GM12878 (cell line): ENCODE results near the gene SLC29A4. TPM values are rescaled to one million over a fixed set of nuclear protein-coding genes. Genes with fewer than 3 reads are reported as not detected.

Experiments used
- BACH1 ChIP-seq: fragments of 450-650 bp; IDR thresholded peaks from 2 replicates; pipeline ENCODE4 v1.6.1; 2017; ENCODE audit warnings: mild to moderate bottlenecking, borderline replicate concordance
- EGR1 ChIP-seq, 2 experiments: IDR thresholded peaks; 1 replicate in 1 of 2; 2 replicates in 1 of 2; pipeline ENCODE4 v1.6.1; 2011 to 2012; ENCODE audit warnings: low read depth in 2 of 2, low read length in 2 of 2, borderline replicate concordance in 1 of 2, mild to moderate bottlenecking in 1 of 2, moderate library complexity in 1 of 2
- IKZF2 ChIP-seq, 2 experiments: fragments of 450-650 bp; IDR thresholded peaks; 2 replicates each; pipeline ENCODE4 v1.6.1; 2017; ENCODE audit warnings: mild to moderate bottlenecking in 2 of 2, moderate library complexity in 2 of 2
- JUNB ChIP-seq: IDR thresholded peaks from 2 replicates; pipeline ENCODE4 v1.6.1; 2016; ENCODE audit warnings: antibody characterized with exemption, mild to moderate bottlenecking
- NR2C2 ChIP-seq: IDR thresholded peaks from 2 replicates; pipeline ENCODE4 v1.6.1; 2011; ENCODE audit warnings: borderline replicate concordance, low read depth; ENCODE audit not compliant: control insufficient read depth, insufficient read length
- NRF1 ChIP-seq: conservative IDR thresholded peaks from 2 replicates; pipeline ENCODE4 v1.6.1; 2011; ENCODE audit warnings: mild to moderate bottlenecking, low read depth, low read length, improper control_type of control experiment
- RAD51 ChIP-seq: fragments of 450-650 bp; IDR thresholded peaks from 2 replicates; pipeline ENCODE4 v1.6.1; 2016; ENCODE audit warnings: moderate library complexity, mild to moderate bottlenecking, inconsistent platforms
- TCF7 ChIP-seq: IDR thresholded peaks from 2 replicates; pipeline ENCODE4 v1.6.1; 2014; ENCODE audit warnings: antibody characterized with exemption, borderline replicate concordance
- ZBED1 ChIP-seq: IDR thresholded peaks from 2 replicates; pipeline ENCODE4 v1.6.1; 2016; ENCODE audit warnings: borderline replicate concordance
- ZNF384 ChIP-seq: IDR thresholded peaks from 2 replicates; pipeline ENCODE4 v1.6.1; 2012; ENCODE audit warnings: low read depth, mild to moderate bottlenecking, low read length, improper control_type of control experiment, borderline replicate concordance
- polyA plus RNA-seq, 11 experiments: library from polyadenylated mRNA; depleted of rRNA in 4 of 11; unstranded in 6 of 11; stranded (reverse) in 5 of 11; fragments of >200 nt; fragmentation: Nextera tagmentation in 4 of 11; fragmentation: Illumina TruSeq in 1 of 11; extraction: Ambion mirVana in 4 of 11; extraction: Trizol in 1 of 11; gene quantifications; 1 replicate in 1 of 11; 2 replicates in 10 of 11; pipeline versions ENCODE4 v1.2.1 to v1.2.3, GENCODE V29; 2011 to 2016; ENCODE audit warnings: inconsistent platforms in 2 of 11, missing spikeins in 2 of 11, low read depth in 1 of 11
- total RNA-seq, 4 experiments: library from RNA; depleted of rRNA in 3 of 4; stranded (reverse); fragments of >200 nt in 3 of 4; fragmentation: Illumina TruSeq in 1 of 4; extraction: Trizol in 1 of 4; gene quantifications; 2 replicates each; pipeline versions ENCODE4 v1.2.1 to v1.2.3, GENCODE V29; 2013 to 2021
- TF ChIP-seq, protein P1 (sequence below): IDR thresholded peaks from 2 replicates; pipeline ENCODE4 v1.6.1; 2012; ENCODE audit warnings: improper control_type of control experiment, low read depth, low read length; ENCODE audit not compliant: insufficient replicate concordance
- TF ChIP-seq, protein P2 (sequence below): IDR thresholded peaks from 2 replicates; pipeline ENCODE4 v1.6.1; 2012; ENCODE audit warnings: low read depth, low read length, improper control_type of control experiment
- TF ChIP-seq, protein P3 (sequence below), 3 experiments: IDR thresholded peaks in 2 of 3; conservative IDR thresholded peaks in 1 of 3; 2 replicates each; pipeline ENCODE4 v1.5.1; 2011; ENCODE audit warnings: low read depth in 3 of 3, low read length in 3 of 3, mild to moderate bottlenecking in 3 of 3, control low read depth in 2 of 3, moderate library complexity in 2 of 3, inconsistent platforms in 1 of 3, mixed read lengths in 1 of 3; ENCODE audit not compliant: control insufficient read depth in 2 of 3, insufficient read depth in 1 of 3; ENCODE audit errors: extremely low read depth in 1 of 3
- TF ChIP-seq, protein P4 (sequence below): fragments of 150-350 bp; IDR thresholded peaks from 2 replicates; pipeline ENCODE4 v1.6.1; 2016; ENCODE audit warnings: low read depth, low read length
- TF ChIP-seq, protein P5 (sequence below): IDR thresholded peaks from 2 replicates; pipeline ENCODE4 v1.6.1; 2011; ENCODE audit warnings: low read depth, mild to moderate bottlenecking, low read length, moderate library complexity, borderline replicate concordance; ENCODE audit errors: extremely low read depth

SLC29A4 gene
- total and polyA plus RNA-seq, 10 of the 15 experiments (the other 5 are each of a cell fraction or from before 2014, with no cell fraction given) = 0.11 to 0.72 (median 0.23) TPM; not detected in 3

DNA sequence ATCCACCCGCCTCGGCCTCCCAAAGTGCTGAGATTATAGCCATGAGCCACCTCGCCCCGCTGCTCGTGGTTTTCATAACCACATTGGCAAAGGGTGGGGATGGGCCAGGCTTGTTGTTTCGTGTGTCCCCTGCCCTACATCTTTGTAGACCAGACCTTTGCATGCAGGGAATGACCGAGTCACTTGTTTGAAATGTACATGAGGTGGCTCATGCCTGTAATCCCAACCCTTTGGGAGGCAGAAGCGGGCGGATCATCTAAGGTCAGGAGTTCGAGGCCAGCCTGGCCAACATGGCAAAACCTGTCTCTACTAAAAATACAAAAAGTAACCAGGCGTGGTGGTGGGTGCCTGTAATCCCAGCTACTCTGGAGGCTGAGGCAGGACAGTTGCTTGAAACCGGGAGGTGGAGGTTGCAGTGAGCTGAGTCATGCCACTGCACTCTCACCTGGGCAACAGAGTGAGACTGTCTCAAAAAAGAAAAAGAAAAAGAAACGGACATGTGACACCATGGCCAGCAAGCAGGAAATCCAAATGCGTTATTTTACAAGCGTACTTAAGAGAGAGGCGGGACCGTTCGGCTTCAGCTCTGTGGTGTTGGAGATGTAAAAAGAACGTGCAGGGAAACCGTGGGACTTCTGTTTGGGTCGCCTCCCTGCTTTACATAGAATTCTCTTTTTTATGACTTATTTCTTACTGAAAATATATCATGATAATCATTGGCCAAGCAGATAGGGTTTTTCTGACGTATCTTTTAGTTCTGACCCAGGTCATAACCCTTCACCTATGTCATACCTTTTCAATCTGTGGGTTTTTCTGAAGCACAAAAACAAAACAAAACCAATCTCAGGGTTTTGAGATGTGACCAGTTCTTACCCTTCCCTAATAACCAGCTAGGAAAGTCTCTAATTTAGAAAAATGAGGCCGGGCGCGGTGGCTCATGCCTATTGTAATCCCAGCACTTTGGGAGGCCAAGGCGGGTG is 47.6 kb upstream of the SLC29A4 start (continued):
- TF ChIP-seq, protein P1, sequence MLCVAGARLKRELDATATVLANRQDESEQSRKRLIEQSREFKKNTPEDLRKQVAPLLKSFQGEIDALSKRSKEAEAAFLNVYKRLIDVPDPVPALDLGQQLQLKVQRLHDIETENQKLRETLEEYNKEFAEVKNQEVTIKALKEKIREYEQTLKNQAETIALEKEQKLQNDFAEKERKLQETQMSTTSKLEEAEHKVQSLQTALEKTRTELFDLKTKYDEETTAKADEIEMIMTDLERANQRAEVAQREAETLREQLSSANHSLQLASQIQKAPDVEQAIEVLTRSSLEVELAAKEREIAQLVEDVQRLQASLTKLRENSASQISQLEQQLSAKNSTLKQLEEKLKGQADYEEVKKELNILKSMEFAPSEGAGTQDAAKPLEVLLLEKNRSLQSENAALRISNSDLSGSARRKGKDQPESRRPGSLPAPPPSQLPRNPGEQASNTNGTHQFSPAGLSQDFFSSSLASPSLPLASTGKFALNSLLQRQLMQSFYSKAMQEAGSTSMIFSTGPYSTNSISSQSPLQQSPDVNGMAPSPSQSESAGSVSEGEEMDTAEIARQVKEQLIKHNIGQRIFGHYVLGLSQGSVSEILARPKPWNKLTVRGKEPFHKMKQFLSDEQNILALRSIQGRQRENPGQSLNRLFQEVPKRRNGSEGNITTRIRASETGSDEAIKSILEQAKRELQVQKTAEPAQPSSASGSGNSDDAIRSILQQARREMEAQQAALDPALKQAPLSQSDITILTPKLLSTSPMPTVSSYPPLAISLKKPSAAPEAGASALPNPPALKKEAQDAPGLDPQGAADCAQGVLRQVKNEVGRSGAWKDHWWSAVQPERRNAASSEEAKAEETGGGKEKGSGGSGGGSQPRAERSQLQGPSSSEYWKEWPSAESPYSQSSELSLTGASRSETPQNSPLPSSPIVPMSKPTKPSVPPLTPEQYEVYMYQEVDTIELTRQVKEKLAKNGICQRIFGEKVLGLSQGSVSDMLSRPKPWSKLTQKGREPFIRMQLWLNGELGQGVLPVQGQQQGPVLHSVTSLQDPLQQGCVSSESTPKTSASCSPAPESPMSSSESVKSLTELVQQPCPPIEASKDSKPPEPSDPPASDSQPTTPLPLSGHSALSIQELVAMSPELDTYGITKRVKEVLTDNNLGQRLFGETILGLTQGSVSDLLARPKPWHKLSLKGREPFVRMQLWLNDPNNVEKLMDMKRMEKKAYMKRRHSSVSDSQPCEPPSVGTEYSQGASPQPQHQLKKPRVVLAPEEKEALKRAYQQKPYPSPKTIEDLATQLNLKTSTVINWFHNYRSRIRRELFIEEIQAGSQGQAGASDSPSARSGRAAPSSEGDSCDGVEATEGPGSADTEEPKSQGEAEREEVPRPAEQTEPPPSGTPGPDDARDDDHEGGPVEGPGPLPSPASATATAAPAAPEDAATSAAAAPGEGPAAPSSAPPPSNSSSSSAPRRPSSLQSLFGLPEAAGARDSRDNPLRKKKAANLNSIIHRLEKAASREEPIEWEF = no peak
- TF ChIP-seq NR2C2 (no peak), RAD51 (peak; percentile 91), IKZF2 (IDR thresholded peaks at IDR 0.05) (0 out of 4 replicates have a peak, but pooled peaks of 1 of the 2 experiments have one; percentile 19), BACH1 (peak; percentile 92; the same call in 1 of the 2 replicates), JUNB (0 out of 2 replicates have a peak, but pooled peaks have one; percentile 22), ZBED1 (no peak), ZNF384 (no peak), EGR1 (IDR thresholded peaks at IDR 0.05; ENCODE audit: borderline replicate concordance in 1 of 2, low read depth in 2 of 2, low read length in 2 of 2) (no peak), TCF7 (no peak), NRF1 (no peak)
- TF ChIP-seq, protein P2, sequence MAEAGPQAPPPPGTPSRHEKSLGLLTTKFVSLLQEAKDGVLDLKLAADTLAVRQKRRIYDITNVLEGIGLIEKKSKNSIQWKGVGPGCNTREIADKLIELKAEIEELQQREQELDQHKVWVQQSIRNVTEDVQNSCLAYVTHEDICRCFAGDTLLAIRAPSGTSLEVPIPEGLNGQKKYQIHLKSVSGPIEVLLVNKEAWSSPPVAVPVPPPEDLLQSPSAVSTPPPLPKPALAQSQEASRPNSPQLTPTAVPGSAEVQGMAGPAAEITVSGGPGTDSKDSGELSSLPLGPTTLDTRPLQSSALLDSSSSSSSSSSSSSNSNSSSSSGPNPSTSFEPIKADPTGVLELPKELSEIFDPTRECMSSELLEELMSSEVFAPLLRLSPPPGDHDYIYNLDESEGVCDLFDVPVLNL = no peak
- TF ChIP-seq, protein P3, sequence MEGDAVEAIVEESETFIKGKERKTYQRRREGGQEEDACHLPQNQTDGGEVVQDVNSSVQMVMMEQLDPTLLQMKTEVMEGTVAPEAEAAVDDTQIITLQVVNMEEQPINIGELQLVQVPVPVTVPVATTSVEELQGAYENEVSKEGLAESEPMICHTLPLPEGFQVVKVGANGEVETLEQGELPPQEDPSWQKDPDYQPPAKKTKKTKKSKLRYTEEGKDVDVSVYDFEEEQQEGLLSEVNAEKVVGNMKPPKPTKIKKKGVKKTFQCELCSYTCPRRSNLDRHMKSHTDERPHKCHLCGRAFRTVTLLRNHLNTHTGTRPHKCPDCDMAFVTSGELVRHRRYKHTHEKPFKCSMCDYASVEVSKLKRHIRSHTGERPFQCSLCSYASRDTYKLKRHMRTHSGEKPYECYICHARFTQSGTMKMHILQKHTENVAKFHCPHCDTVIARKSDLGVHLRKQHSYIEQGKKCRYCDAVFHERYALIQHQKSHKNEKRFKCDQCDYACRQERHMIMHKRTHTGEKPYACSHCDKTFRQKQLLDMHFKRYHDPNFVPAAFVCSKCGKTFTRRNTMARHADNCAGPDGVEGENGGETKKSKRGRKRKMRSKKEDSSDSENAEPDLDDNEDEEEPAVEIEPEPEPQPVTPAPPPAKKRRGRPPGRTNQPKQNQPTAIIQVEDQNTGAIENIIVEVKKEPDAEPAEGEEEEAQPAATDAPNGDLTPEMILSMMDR (IDR thresholded peaks at IDR 0.05 in 2 of 3, conservative IDR thresholded peaks at IDR 0.05 in 1 of 3; ENCODE audit: control insufficient read depth in 2 of 3, extremely low read depth in 1 of 3, insufficient read depth in 1 of 3, low read depth in 3 of 3, low read length in 3 of 3) = no peak
- TF ChIP-seq, protein P4, sequence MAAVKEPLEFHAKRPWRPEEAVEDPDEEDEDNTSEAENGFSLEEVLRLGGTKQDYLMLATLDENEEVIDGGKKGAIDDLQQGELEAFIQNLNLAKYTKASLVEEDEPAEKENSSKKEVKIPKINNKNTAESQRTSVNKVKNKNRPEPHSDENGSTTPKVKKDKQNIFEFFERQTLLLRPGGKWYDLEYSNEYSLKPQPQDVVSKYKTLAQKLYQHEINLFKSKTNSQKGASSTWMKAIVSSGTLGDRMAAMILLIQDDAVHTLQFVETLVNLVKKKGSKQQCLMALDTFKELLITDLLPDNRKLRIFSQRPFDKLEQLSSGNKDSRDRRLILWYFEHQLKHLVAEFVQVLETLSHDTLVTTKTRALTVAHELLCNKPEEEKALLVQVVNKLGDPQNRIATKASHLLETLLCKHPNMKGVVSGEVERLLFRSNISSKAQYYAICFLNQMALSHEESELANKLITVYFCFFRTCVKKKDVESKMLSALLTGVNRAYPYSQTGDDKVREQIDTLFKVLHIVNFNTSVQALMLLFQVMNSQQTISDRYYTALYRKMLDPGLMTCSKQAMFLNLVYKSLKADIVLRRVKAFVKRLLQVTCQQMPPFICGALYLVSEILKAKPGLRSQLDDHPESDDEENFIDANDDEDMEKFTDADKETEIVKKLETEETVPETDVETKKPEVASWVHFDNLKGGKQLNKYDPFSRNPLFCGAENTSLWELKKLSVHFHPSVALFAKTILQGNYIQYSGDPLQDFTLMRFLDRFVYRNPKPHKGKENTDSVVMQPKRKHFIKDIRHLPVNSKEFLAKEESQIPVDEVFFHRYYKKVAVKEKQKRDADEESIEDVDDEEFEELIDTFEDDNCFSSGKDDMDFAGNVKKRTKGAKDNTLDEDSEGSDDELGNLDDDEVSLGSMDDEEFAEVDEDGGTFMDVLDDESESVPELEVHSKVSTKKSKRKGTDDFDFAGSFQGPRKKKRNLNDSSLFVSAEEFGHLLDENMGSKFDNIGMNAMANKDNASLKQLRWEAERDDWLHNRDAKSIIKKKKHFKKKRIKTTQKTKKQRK = no peak
- TF ChIP-seq, protein P5, sequence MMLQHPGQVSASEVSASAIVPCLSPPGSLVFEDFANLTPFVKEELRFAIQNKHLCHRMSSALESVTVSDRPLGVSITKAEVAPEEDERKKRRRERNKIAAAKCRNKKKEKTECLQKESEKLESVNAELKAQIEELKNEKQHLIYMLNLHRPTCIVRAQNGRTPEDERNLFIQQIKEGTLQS = no peak
